ENCODE measurements around the gene TEX12. TPM values are rescaled to one million over a fixed set of nuclear protein-coding genes. Genes with fewer than 3 reads are reported as not detected.

TEX12 gene
- total RNA-seq, 1 donor from 2014 or later: not detected

- H3K27me3 Mint-ChIP-seq (ENCODE audit: unreplicated experiment): no peaks in the 10 kb centered on the region
Observed at GRCh38 chr11:112211536-112211935, 44.4 kb downstream of the TEX12 start.

GRCh38 chr11:112212290-112212689 is 45.1 kb downstream of the TEX12 start:
- no peak for DNase-seq (ENCODE audit: low spot score)
- H3K27me3 Mint-ChIP-seq (ENCODE audit: unreplicated experiment): no peaks in the 10 kb centered on the region
- H3K36me3 Mint-ChIP-seq (ENCODE audit: low read depth, unreplicated experiment): no peaks in the 10 kb centered on the region
- no peaks in the 10 kb centered on the region for H3K9me3 Mint-ChIP-seq (ENCODE audit: unreplicated experiment)
- no peak overlapping the region for H3K4me3 Mint-ChIP-seq (ENCODE audit: unreplicated experiment)
- TF ChIP-seq, protein P1, sequence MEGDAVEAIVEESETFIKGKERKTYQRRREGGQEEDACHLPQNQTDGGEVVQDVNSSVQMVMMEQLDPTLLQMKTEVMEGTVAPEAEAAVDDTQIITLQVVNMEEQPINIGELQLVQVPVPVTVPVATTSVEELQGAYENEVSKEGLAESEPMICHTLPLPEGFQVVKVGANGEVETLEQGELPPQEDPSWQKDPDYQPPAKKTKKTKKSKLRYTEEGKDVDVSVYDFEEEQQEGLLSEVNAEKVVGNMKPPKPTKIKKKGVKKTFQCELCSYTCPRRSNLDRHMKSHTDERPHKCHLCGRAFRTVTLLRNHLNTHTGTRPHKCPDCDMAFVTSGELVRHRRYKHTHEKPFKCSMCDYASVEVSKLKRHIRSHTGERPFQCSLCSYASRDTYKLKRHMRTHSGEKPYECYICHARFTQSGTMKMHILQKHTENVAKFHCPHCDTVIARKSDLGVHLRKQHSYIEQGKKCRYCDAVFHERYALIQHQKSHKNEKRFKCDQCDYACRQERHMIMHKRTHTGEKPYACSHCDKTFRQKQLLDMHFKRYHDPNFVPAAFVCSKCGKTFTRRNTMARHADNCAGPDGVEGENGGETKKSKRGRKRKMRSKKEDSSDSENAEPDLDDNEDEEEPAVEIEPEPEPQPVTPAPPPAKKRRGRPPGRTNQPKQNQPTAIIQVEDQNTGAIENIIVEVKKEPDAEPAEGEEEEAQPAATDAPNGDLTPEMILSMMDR (IDR thresholded peaks at IDR 0.05; ENCODE audit: unreplicated experiment): no peak
- no peaks in the 10 kb centered on the region for H3K4me1 Mint-ChIP-seq (ENCODE audit: unreplicated experiment)
- H3K27ac Mint-ChIP-seq (ENCODE audit: unreplicated experiment): no peak overlapping the region

More at GRCh38 chr11:112211536-112211935, 44.4 kb downstream of the TEX12 start:
- Mint-ChIP-seq H3K9me3 (ENCODE audit: unreplicated experiment) (no peaks in the 10 kb centered on the region), H3K4me1 (ENCODE audit: unreplicated experiment) (no peaks in the 10 kb centered on the region), H3K27ac (ENCODE audit: unreplicated experiment) (no peak overlapping the region), H3K4me3 (ENCODE audit: unreplicated experiment) (no peak overlapping the region), H3K36me3 (ENCODE audit: low read depth, unreplicated experiment) (no peaks in the 10 kb centered on the region)
- DNase-seq (ENCODE audit: low spot score): no peak
- TF ChIP-seq, protein P1 (IDR thresholded peaks at IDR 0.05; ENCODE audit: unreplicated experiment): no peak

DNA sequence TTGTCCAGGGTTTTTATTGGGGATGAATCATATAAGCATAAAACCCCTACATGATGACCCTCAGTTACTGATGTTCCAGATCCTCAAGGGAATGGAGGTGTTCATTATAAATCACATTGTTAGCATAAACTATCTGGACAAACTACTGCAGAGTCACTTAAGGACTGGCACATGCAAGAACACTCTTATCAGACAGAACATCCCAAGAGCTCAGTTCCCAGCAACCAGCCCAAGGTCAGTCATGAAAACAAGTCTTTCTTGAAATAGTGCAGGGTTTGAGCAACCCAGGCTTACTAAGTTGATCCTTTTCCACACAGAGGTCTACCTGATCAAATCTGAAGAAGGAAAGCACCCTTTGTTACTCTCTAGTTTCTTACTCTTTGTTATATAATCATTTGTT is 45.5 kb downstream of the TEX12 start:
- H3K27me3 Mint-ChIP-seq (ENCODE audit: unreplicated experiment): no peaks in the 10 kb centered on the region
- H3K9me3 Mint-ChIP-seq (ENCODE audit: unreplicated experiment): no peaks in the 10 kb centered on the region

GRCh38 chr11:112213753-112214152 is 46.6 kb downstream of the TEX12 start:
- TF ChIP-seq, protein P1 (IDR thresholded peaks at IDR 0.05; ENCODE audit: unreplicated experiment): no peak
- Mint-ChIP-seq H3K27me3 (ENCODE audit: unreplicated experiment) (no peaks in the 10 kb centered on the region), H3K4me1 (ENCODE audit: unreplicated experiment) (no peaks in the 10 kb centered on the region), H3K4me3 (ENCODE audit: unreplicated experiment) (no peak overlapping the region), H3K9me3 (ENCODE audit: unreplicated experiment) (no peaks in the 10 kb centered on the region), H3K27ac (ENCODE audit: unreplicated experiment) (no peak overlapping the region), H3K36me3 (ENCODE audit: low read depth, unreplicated experiment) (no peaks in the 10 kb centered on the region)
- no peak for DNase-seq (ENCODE audit: low spot score)

More for the DNA sequence above, 45.5 kb downstream of the TEX12 start:
- DNase-seq (ENCODE audit: low spot score): no peak
- H3K36me3 Mint-ChIP-seq (ENCODE audit: low read depth, unreplicated experiment): no peaks in the 10 kb centered on the region
- no peak overlapping the region for H3K27ac Mint-ChIP-seq (ENCODE audit: unreplicated experiment)
- TF ChIP-seq, protein P1 (IDR thresholded peaks at IDR 0.05; ENCODE audit: unreplicated experiment): no peak
- H3K4me3 Mint-ChIP-seq (ENCODE audit: unreplicated experiment): no peak overlapping the region
- no peaks in the 10 kb centered on the region for H3K4me1 Mint-ChIP-seq (ENCODE audit: unreplicated experiment)

DNA sequence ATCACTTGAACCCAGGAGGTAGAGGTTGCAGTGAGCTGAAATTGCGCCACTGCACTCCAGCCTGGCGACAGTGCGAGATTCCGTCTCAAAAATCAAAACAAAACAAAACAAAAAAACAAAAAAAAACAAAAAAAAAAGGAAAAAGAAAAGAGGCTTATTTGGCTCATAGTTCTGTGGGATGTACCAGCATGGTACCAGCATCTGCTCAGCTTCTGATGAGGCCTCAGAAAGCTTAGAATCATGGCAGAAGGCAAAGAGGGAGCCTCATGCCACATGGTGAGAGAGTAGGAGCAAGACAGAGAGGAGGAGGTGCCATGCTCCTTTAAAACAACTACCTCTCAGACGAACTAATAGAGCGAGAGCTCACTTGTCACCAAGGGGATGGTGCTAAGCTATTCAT is 48.4 kb downstream of the TEX12 start:
- no peaks in the 10 kb centered on the region for H3K36me3 Mint-ChIP-seq (ENCODE audit: low read depth, unreplicated experiment)
- no peak overlapping the region for H3K4me3 Mint-ChIP-seq (ENCODE audit: unreplicated experiment)
- no peaks in the 10 kb centered on the region for H3K27me3 Mint-ChIP-seq (ENCODE audit: unreplicated experiment)
- DNase-seq (ENCODE audit: low spot score): no peak
- TF ChIP-seq, protein P1 (IDR thresholded peaks at IDR 0.05; ENCODE audit: unreplicated experiment): no peak
- no peaks in the 10 kb centered on the region for H3K9me3 Mint-ChIP-seq (ENCODE audit: unreplicated experiment)
- no peak overlapping the region for H3K27ac Mint-ChIP-seq (ENCODE audit: unreplicated experiment)
- H3K4me1 Mint-ChIP-seq (ENCODE audit: unreplicated experiment): peaks cover under 1% of the 10 kb centered on the region
